Measurements from ENCODE around the gene JAKMIP2.
A peak's percentile ranks its signal among the peaks of the same experiment; 100 is the strongest.
"Not testable (repeated sequence)": the region's sequence is repeated elsewhere in the genome, so short reads cannot be mapped to it uniquely, and the experiment has no call there.

JAKMIP2 gene

DNA sequence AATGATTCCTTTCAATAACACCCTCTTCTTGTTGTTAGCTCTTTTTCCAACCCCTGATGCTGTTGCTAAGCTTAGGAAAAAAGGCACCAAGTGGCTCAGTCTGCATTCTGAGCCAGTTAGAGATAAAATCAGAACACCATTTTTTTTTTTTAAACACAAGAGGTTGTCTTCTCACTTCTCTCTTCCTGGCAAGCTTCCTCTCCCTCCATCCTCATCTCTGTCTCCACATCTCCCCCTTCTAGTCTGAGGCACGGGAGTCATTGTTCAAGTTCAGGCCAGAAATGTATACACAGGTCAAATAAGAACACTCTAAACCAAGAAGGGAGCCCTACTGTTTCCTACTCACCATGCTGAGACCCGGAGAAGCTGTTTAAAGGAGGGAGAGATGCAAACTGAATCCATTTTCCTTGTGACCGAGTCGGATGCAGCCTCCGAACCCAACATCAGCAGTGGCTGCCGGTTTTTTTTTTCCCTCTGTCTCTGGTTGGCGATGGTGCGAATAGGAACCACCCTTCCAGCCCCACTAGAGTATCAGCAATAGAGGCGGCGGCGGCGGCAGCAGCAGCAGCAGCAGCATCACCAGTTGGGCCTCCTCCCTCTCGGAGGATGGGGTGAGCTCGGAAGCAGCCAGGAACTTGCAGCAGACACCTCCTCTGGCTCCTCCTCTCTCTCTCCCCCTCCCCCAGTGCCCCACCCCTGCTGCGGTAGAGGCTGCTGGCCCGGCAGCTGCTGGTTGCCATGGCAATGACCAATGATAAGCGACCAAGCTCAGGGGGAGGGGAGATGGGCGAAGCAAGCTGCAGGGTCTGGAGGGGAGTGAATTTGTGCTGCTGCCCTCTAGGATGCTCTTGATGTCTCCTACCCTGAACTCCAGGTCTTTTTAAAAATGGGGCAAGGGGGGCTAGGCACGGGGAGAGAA lies at the start of gene JAKMIP2:
Gene JAKMIP2, minus strand, starts transcription at position 619 of the 919 bp plus-strand sequence. CDS start 110,922 bp downstream, outside the sequence.
- no peaks in the 10 kb centered on the region for H4K20me1 ChIP-seq (ENCODE audit: control insufficient read depth, insufficient read depth, low read depth, low read length)
- no peaks in the 10 kb centered on the region for H3K27me3 ChIP-seq (ENCODE audit: control insufficient read depth, low read length)
- peaks cover 40% of the 10 kb centered on the region for H3K4me1 ChIP-seq (ENCODE audit: control insufficient read depth, low read length)
- peak within 1 kb of the TSS; percentile 86 for H3K27ac ChIP-seq (ENCODE audit: low read depth, low read length)
- peak within 1 kb of the TSS; percentile 94 for H3K4me3 ChIP-seq (ENCODE audit: low read length)
- peaks cover 3% of the 10 kb centered on the region; the same call in 1 of the 2 replicates for H3F3A ChIP-seq (ENCODE audit: control insufficient read depth, insufficient read depth)
- H3K36me3 ChIP-seq (ENCODE audit: control insufficient read depth, low read length) = peaks cover 11% of the 10 kb centered on the region; the same call in 1 of the 2 replicates
- no peaks in the 10 kb centered on the region for H3K9me3 ChIP-seq (ENCODE audit: control insufficient read depth, insufficient read depth, low read length)
- TF ChIP-seq, protein P1, sequence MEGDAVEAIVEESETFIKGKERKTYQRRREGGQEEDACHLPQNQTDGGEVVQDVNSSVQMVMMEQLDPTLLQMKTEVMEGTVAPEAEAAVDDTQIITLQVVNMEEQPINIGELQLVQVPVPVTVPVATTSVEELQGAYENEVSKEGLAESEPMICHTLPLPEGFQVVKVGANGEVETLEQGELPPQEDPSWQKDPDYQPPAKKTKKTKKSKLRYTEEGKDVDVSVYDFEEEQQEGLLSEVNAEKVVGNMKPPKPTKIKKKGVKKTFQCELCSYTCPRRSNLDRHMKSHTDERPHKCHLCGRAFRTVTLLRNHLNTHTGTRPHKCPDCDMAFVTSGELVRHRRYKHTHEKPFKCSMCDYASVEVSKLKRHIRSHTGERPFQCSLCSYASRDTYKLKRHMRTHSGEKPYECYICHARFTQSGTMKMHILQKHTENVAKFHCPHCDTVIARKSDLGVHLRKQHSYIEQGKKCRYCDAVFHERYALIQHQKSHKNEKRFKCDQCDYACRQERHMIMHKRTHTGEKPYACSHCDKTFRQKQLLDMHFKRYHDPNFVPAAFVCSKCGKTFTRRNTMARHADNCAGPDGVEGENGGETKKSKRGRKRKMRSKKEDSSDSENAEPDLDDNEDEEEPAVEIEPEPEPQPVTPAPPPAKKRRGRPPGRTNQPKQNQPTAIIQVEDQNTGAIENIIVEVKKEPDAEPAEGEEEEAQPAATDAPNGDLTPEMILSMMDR (IDR thresholded peaks at IDR 0.05; ENCODE audit: low read depth, low read length, poor library complexity, severe bottlenecking) = peak; percentile 51
- TF ChIP-seq EZH2phosphoT487 (IDR thresholded peaks at IDR 0.05; ENCODE audit: borderline replicate concordance, low read length) = no peak
- H3K9me2 ChIP-seq (replicated peaks; ENCODE audit: control insufficient read depth, low read length) = no peaks in the 10 kb centered on the region
- peak within 1 kb of the TSS; percentile 63 for H3K4me2 ChIP-seq (ENCODE audit: low read length)
- H3K79me2 ChIP-seq (ENCODE audit: control insufficient read depth, low read length) = peaks cover 48% of the 10 kb centered on the region

DNA sequence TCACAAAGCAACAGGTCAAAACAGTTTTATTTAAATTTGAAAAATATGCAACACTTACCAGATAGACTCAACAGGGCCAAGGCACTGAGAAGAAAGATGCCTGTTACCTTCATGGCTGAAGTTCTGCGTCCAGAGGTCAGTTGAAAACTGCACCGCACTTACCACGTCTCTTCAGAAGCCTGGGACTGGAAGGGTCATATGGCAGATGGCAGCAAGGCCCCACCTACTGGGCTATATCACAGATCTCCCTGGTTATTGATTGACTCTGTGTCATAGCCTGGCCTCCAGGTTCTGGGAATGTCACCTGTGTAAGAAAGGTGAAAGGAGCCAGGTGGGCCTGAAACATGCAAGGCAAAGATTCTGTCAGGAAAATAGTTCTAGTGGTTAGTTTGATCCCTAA lies 48.9 kb upstream of the JAKMIP2 start, which contains the start of gene SPINK1:
Gene SPINK1, minus strand, starts transcription at position 207 of the 400 bp plus-strand sequence. Its CDS starts 94 bp downstream, at position 113.
- no peaks in the 10 kb centered on the region for H3K79me2 ChIP-seq (ENCODE audit: control insufficient read depth, low read length)
- H3K9me2 ChIP-seq (replicated peaks; ENCODE audit: control insufficient read depth, low read length) = no peaks in the 10 kb centered on the region; the same call in 1 of the 2 replicates
- no peak within 1 kb of the TSS for H3K27ac ChIP-seq (ENCODE audit: low read depth, low read length)
- TF ChIP-seq, protein P1 (IDR thresholded peaks at IDR 0.05; ENCODE audit: low read depth, low read length, poor library complexity, severe bottlenecking) = no peak
- TF ChIP-seq EZH2phosphoT487 (IDR thresholded peaks at IDR 0.05; ENCODE audit: borderline replicate concordance, low read length) = no peak
- no peaks in the 10 kb centered on the region for H4K20me1 ChIP-seq (ENCODE audit: control insufficient read depth, insufficient read depth, low read depth, low read length)
- no peaks in the 10 kb centered on the region for H3K9me3 ChIP-seq (ENCODE audit: control insufficient read depth, insufficient read depth, low read length)
- H3K4me3 ChIP-seq (ENCODE audit: low read length) = no peak within 1 kb of the TSS
- no peaks in the 10 kb centered on the region for H3K36me3 ChIP-seq (ENCODE audit: control insufficient read depth, low read length)
- H3K4me1 ChIP-seq (ENCODE audit: control insufficient read depth, low read length) = no peaks in the 10 kb centered on the region
- no peaks in the 10 kb centered on the region for H3F3A ChIP-seq (ENCODE audit: control insufficient read depth, insufficient read depth)
- H3K27me3 ChIP-seq (ENCODE audit: control insufficient read depth, low read length) = peaks cover 20% of the 10 kb centered on the region
- H3K4me2 ChIP-seq (ENCODE audit: low read length) = no peak within 1 kb of the TSS

DNA sequence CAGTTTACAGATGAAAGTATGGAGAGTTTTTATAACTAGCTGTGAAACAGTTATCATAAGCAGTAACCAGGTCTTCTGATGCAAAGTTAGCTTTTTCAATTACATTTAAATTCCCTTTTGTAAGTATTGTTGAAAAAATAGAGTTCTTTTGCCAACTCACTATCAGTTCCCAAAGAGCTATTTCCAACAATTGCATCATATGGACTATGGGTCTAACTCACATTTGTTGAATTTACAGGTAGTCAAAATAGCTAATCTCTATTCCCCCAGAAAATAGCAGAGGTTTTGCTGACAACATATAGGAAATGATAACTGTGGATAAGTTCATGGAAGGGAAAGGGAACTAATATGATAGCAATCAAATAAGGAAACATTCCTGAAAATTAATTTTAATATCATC lies 47.5 kb upstream of the JAKMIP2 start:
- Histone ChIP-seq H3K4me3 (ENCODE audit: low read length) (no peak overlapping the region), H3K4me1 (ENCODE audit: control insufficient read depth, low read length) (no peaks in the 10 kb centered on the region), H3K79me2 (ENCODE audit: control insufficient read depth, low read length) (no peaks in the 10 kb centered on the region), H3K27me3 (ENCODE audit: control insufficient read depth, low read length) (peaks cover 22% of the 10 kb centered on the region), H3K4me2 (ENCODE audit: low read length) (no peak overlapping the region), H4K20me1 (ENCODE audit: control insufficient read depth, insufficient read depth, low read depth, low read length) (no peaks in the 10 kb centered on the region), H3K27ac (ENCODE audit: low read depth, low read length) (no peak overlapping the region), H3F3A (ENCODE audit: control insufficient read depth, insufficient read depth) (no peaks in the 10 kb centered on the region), H3K36me3 (ENCODE audit: control insufficient read depth, low read length) (no peaks in the 10 kb centered on the region), H3K9me3 (ENCODE audit: control insufficient read depth, insufficient read depth, low read length) (no peaks in the 10 kb centered on the region), H3K9me2 (replicated peaks; ENCODE audit: control insufficient read depth, low read length) (no peaks in the 10 kb centered on the region; the same call in 1 of the 2 replicates)
- TF ChIP-seq, protein P1 (IDR thresholded peaks at IDR 0.05; ENCODE audit: low read depth, low read length, poor library complexity, severe bottlenecking) = no peak
- TF ChIP-seq EZH2phosphoT487 (IDR thresholded peaks at IDR 0.05; ENCODE audit: borderline replicate concordance, low read length) = no peak

DNA sequence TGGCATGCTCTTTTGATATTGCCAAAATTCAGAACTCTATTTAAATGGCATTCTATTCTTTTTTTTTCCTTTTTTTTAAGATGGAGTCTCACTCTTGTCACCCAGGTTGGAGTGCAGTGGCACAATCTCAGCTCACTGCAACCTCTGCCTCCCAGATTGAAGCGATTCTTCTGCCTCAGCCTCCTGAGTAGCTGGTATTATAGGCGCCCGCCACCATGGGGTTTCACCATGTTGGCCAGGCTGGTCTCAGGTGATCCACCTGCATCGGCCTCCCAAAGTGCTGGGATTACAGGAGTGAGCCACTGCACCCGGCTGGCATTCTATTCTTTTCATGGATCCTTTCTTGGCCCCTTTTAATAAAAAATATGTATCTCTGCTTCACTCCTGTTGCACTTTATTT lies 44.5 kb upstream of the JAKMIP2 start:
- not testable (repeated sequence) for H3K4me2 ChIP-seq (ENCODE audit: low read length); H3K4me3 ChIP-seq (ENCODE audit: low read length); H3K79me2 ChIP-seq (ENCODE audit: control insufficient read depth, low read length); H3K9me2 ChIP-seq (replicated peaks; ENCODE audit: control insufficient read depth, low read length); H4K20me1 ChIP-seq (ENCODE audit: control insufficient read depth, insufficient read depth, low read depth, low read length); H3K27ac ChIP-seq (ENCODE audit: low read depth, low read length); H3F3A ChIP-seq (ENCODE audit: control insufficient read depth, insufficient read depth); H3K36me3 ChIP-seq (ENCODE audit: control insufficient read depth, low read length); H3K4me1 ChIP-seq (ENCODE audit: control insufficient read depth, low read length); H3K9me3 ChIP-seq (ENCODE audit: control insufficient read depth, insufficient read depth, low read length)
- H3K27me3 ChIP-seq (ENCODE audit: control insufficient read depth, low read length) = peaks cover 22% of the 10 kb centered on the region

All from DOHH2 (cell line).